GM18870 (cell line): ENCODE data around the gene POLL.

Source experiments
- ATAC-seq: cut with Tn5 transposase; IDR thresholded peaks from one replicate; pipeline ENCODE4 v1.9.1; 2021; ENCODE audit warnings: moderate library complexity; ENCODE audit not compliant: unreplicated experiment

The POLL gene

GRCh38 chr10:101560298-101561067 is 27.6 kb downstream of the POLL start:
- no peak for ATAC-seq

GRCh38 chr10:101559596-101560297 is 28.3 kb downstream of the POLL start:
- ATAC-seq = no peak

- no peak for ATAC-seq
These were observed 29.1 kb downstream of the POLL start for GRCh38 chr10:101558671-101559595.

- no peak for ATAC-seq
These were observed 29.9 kb downstream of the POLL start for GRCh38 chr10:101558204-101558603.

GRCh38 chr10:101557541-101557940 is 30.5 kb downstream of the POLL start:
- ATAC-seq = no peak

- no peak for ATAC-seq
These were observed 35.6 kb downstream of the POLL start for GRCh38 chr10:101552442-101552841.

GRCh38 chr10:101550965-101551364 is 37.1 kb downstream of the POLL start:
- no peak for ATAC-seq

- ATAC-seq = no peak
These were observed 42.2 kb downstream of the POLL start for GRCh38 chr10:101545898-101546297.

- no peak for ATAC-seq
These were observed 49.6 kb downstream of the POLL start for GRCh38 chr10:101538446-101538845.

GRCh38 chr10:101536800-101537199 is 51.3 kb downstream of the POLL start:
- no peak for ATAC-seq

- no peak for ATAC-seq
These were observed 52.1 kb downstream of the POLL start for GRCh38 chr10:101535949-101536348.

- ATAC-seq = no peak
These were observed 58.1 kb downstream of the POLL start for GRCh38 chr10:101529725-101530553.

GRCh38 chr10:101529207-101529606 is 58.9 kb downstream of the POLL start:
- no peak for ATAC-seq
